GM18508 (cell line): ENCODE data around the gene GMCL2.

Experiments
- ATAC-seq: cut with Tn5 transposase; IDR thresholded peaks from one replicate; pipeline ENCODE4 v1.9.1; 2021; ENCODE audit warnings: moderate number of reproducible peaks; ENCODE audit not compliant: insufficient read depth, unreplicated experiment

The GMCL2 gene

GRCh38 chr5:178149199-178149932 lies 37.8 kb downstream of the GMCL2 start:
- ATAC-seq: no peak

GRCh38 chr5:178147406-178147805 lies 39.8 kb downstream of the GMCL2 start:
- ATAC-seq: no peak

- ATAC-seq: no peak
These were observed 41.0 kb downstream of the GMCL2 start for GRCh38 chr5:178145965-178146820.

- no peak for ATAC-seq
These were observed 43.3 kb downstream of the GMCL2 start for GRCh38 chr5:178143901-178144300.

- ATAC-seq: no peak
These were observed 43.9 kb downstream of the GMCL2 start for GRCh38 chr5:178143246-178143645.

GRCh38 chr5:178142642-178143041 lies 44.5 kb downstream of the GMCL2 start:
- no peak for ATAC-seq

- ATAC-seq: no peak
These were observed 45.6 kb downstream of the GMCL2 start for GRCh38 chr5:178141550-178141949.

GRCh38 chr5:178137991-178138390 lies 49.2 kb downstream of the GMCL2 start:
- no peak for ATAC-seq

- ATAC-seq: no peak
These were observed 50.2 kb downstream of the GMCL2 start for GRCh38 chr5:178136990-178137389.
